HCT116 (cell line): Measurements from ENCODE around the gene SMARCD1. TPM values are rescaled to one million over a fixed set of nuclear protein-coding genes. Genes with fewer than 3 reads are reported as not detected.

Experiments
- ATAC-seq: fragments of 200-7000 bp; cut with Tn5 transposase; 2 replicates; pipeline ENCODE4 v1.9.1; 2020; ENCODE audit warnings: mild to moderate bottlenecking, moderate library complexity
- BruUV-seq: library from RNA; stranded (reverse); fragments of 400-500 nt; replicated peaks from 2 replicates; lab custom pipeline; 2021; lab: Mats Ljungman, UMichigan
- CTCF ChIA-PET: fragments of 300-600 bp; sonication (Branson Sonifier 250); formaldehyde crosslinking; loops from one replicate; lab custom pipeline; 2021; ENCODE audit warnings: antibody characterized with exemption; lab: Charles Lee
- POLR2A ChIA-PET: fragments of 300-600, 350-600 bp; sonication (Branson Sonifier 250); formaldehyde crosslinking; loops from one replicate; lab custom pipeline; 2021; ENCODE audit warnings: antibody characterized with exemption; lab: Charles Lee
- RAD21 ChIA-PET, 2 experiments: fragments of 300-600 bp; sonication (Branson Sonifier 250); formaldehyde crosslinking; loops; one replicate each; lab custom pipeline; 2023; ENCODE audit warnings: low total read pairs in 2 of 2; ENCODE audit not compliant: uncharacterized antibody in 2 of 2, unreplicated experiment in 2 of 2, low non-redundant PET in 1 of 2; lab: Charles Lee
- DNase-seq: peaks from one replicate; pipeline ENCODE4 v3.0.0-alpha.2; 2010; ENCODE audit warnings: low read depth, low spot score
- H2AFZ ChIP-seq: fragments of 200-600 bp; shearing (Covaris generic), sonication (generic); 2 replicates; pipeline ENCODE4 v1.6.1; 2017; ENCODE audit warnings: low read depth, mixed run types, mixed read lengths, antibody characterized with exemption, low read length; ENCODE audit not compliant: poor library complexity, severe bottlenecking
- H3K27ac ChIP-seq: 2 replicates; pipeline ENCODE4 v1.5.1; 2012; ENCODE audit warnings: low read depth, low read length
- H3K27me3 ChIP-seq: fragments of 200-600 bp; sonication (generic); 2 replicates; pipeline ENCODE4 v1.6.1; 2016; ENCODE audit warnings: mixed run types, low read length, mixed read lengths; ENCODE audit not compliant: insufficient read depth
- H3K36me3 ChIP-seq, 2 experiments: fragments of 200-500 bp in 1 of 2; fragments of 200-600 bp in 1 of 2; sonication (Bioruptor generic) in 1 of 2; sonication (generic) in 1 of 2; 2 replicates each; pipeline versions ENCODE4 v1.5.1 to v1.6.1; 2014 to 2016; ENCODE audit warnings: low read length in 2 of 2, inconsistent platforms in 1 of 2, mixed read lengths in 1 of 2, mixed run types in 1 of 2; ENCODE audit not compliant: insufficient read depth in 2 of 2, control insufficient read depth in 1 of 2
- H3K4me1 ChIP-seq, 2 experiments: fragments of 200-600 bp in 1 of 2; sonication (generic) in 1 of 2; 2 replicates each; pipeline versions ENCODE4 v1.5.1 to v1.6.1; 2012 to 2017; ENCODE audit warnings: low read length in 2 of 2, inconsistent platforms in 1 of 2, mild to moderate bottlenecking in 1 of 2, mixed read lengths in 1 of 2, mixed run types in 1 of 2, moderate library complexity in 1 of 2; ENCODE audit not compliant: insufficient read depth in 2 of 2, control insufficient read depth in 1 of 2
- H3K4me2 ChIP-seq: fragments of 200-600 bp; sonication (generic); 2 replicates; pipeline ENCODE4 v1.6.1; 2017; ENCODE audit warnings: mixed run types, low read length, mixed read lengths
- H3K4me3 ChIP-seq, 2 experiments: fragments of 200-600 bp in 1 of 2; sonication (generic) in 1 of 2; replicated peaks in 1 of 2; 2 replicates each; pipeline ENCODE4 v1.5.1; 2011 to 2016; ENCODE audit warnings: low read length in 2 of 2, control low read depth in 1 of 2, low read depth in 1 of 2, mild to moderate bottlenecking in 1 of 2, mixed read lengths in 1 of 2, mixed run types in 1 of 2
- H3K79me2 ChIP-seq: fragments of 200-600 bp; sonication (generic); 2 replicates; pipeline ENCODE4 v1.6.1; 2017; ENCODE audit warnings: mild to moderate bottlenecking, mixed run types, low read length, moderate library complexity, mixed read lengths; ENCODE audit not compliant: insufficient read depth
- H3K9ac ChIP-seq: fragments of 200-600 bp; sonication (generic); 2 replicates; pipeline ENCODE4 v1.6.1; 2016; ENCODE audit warnings: low read length, mixed read lengths
- H3K9me2 ChIP-seq: fragments of 200-600 bp; sonication (generic), shearing (Covaris generic); 2 replicates; pipeline ENCODE4 v1.6.1; 2017; ENCODE audit warnings: mixed run types, mild to moderate bottlenecking, moderate library complexity; ENCODE audit not compliant: insufficient read depth
- H3K9me3 ChIP-seq, 2 experiments: fragments of 200-500 bp in 1 of 2; fragments of 200-600 bp in 1 of 2; sonication (Bioruptor generic) in 1 of 2; sonication (generic) in 1 of 2; 2 replicates each; pipeline ENCODE4 v1.6.1; 2014 to 2017; ENCODE audit warnings: low read length in 2 of 2, mixed read lengths in 2 of 2, inconsistent platforms in 1 of 2, low read depth in 1 of 2, mild to moderate bottlenecking in 1 of 2, mixed run types in 1 of 2, moderate library complexity in 1 of 2; ENCODE audit not compliant: control insufficient read depth in 1 of 2, insufficient read depth in 1 of 2
- H4K20me1 ChIP-seq: fragments of 200-600 bp; sonication (generic), shearing (Covaris generic); 2 replicates; pipeline ENCODE4 v1.6.1; 2017; ENCODE audit warnings: mixed run types, mild to moderate bottlenecking, moderate library complexity; ENCODE audit not compliant: insufficient read depth
- CBX3 ChIP-seq: IDR thresholded peaks from 2 replicates; pipeline ENCODE4 v1.6.1; 2012; ENCODE audit warnings: low read depth
- CEBPB ChIP-seq: IDR thresholded peaks from 2 replicates; pipeline ENCODE4 v1.6.1; 2012; ENCODE audit warnings: low read depth
- ELF1 ChIP-seq: IDR thresholded peaks from 2 replicates; pipeline ENCODE4 v1.6.1; 2012; ENCODE audit warnings: low read depth, borderline replicate concordance
- EZH2 ChIP-seq: fragments of 200-600 bp; sonication (generic); IDR thresholded peaks from 2 replicates; pipeline ENCODE4 v1.6.1; 2017; ENCODE audit warnings: antibody characterized with exemption, mixed run types
- FOSL1 ChIP-seq: IDR thresholded peaks from 2 replicates; pipeline ENCODE4 v1.6.1; 2012; ENCODE audit warnings: low read depth
- JUND ChIP-seq: IDR thresholded peaks from 2 replicates; pipeline ENCODE4 v1.6.1; 2012
- RAD21 ChIP-seq: IDR thresholded peaks from 2 replicates; pipeline ENCODE4 v1.6.1; 2012; ENCODE audit warnings: low read depth, mild to moderate bottlenecking
- SIN3A ChIP-seq: IDR thresholded peaks from 2 replicates; pipeline ENCODE4 v1.6.1; 2012; ENCODE audit warnings: low read depth
- SP1 ChIP-seq: IDR thresholded peaks from 2 replicates; pipeline ENCODE4 v1.6.1; 2012; ENCODE audit warnings: low read depth
- SRF ChIP-seq: IDR thresholded peaks from 2 replicates; pipeline ENCODE4 v1.6.1; 2012; ENCODE audit warnings: low read depth
- YY1 ChIP-seq: IDR thresholded peaks from 2 replicates; pipeline ENCODE4 v1.6.1; 2011; ENCODE audit warnings: low read length, low read depth, moderate library complexity, mild to moderate bottlenecking; ENCODE audit not compliant: insufficient replicate concordance; ENCODE audit errors: extremely low read depth
- ZFX ChIP-seq: fragments of 450-650 bp; IDR thresholded peaks from 2 replicates; pipeline ENCODE4 v1.6.1; 2017
- intact Hi-C: fragments of 100-400 bp; cut with micrococcal nuclease; formaldehyde crosslinking; loops from 2 replicates; pipeline ENCODE4 v1.10.0; 2022
- total RNA-seq: library from RNA; stranded (reverse); gene quantifications from one replicate; pipeline ENCODE4 v1.2.1, GENCODE V29; 2021; ENCODE audit not compliant: unreplicated experiment
- TF ChIP-seq, protein P1 (sequence below): IDR thresholded peaks from 2 replicates; pipeline ENCODE4 v1.6.1; 2012; ENCODE audit warnings: low read depth
- TF ChIP-seq, protein P2 (sequence below), 3 experiments: fragments of 200-600 bp in 1 of 3; sonication (generic) in 1 of 3; IDR thresholded peaks in 2 of 3; conservative IDR thresholded peaks in 1 of 3; 2 replicates each; pipeline ENCODE4 v1.5.1; 2012 to 2017; ENCODE audit warnings: low read depth in 2 of 3, low read length in 2 of 3, antibody characterized with exemption in 1 of 3, borderline replicate concordance in 1 of 3, control low read depth in 1 of 3, mild to moderate bottlenecking in 1 of 3, mixed read lengths in 1 of 3, mixed run types in 1 of 3, moderate library complexity in 1 of 3; ENCODE audit not compliant: insufficient read depth in 1 of 3
- TF ChIP-seq, protein P3 (sequence below): IDR thresholded peaks from 2 replicates; pipeline ENCODE4 v1.6.1; 2012
- TF ChIP-seq, protein P4 (sequence below): IDR thresholded peaks from 2 replicates; pipeline ENCODE4 v1.6.1; 2012

Gene SMARCD1
- total RNA-seq, 1 experiment from 2014 or later, result 64.8 TPM

DNA sequence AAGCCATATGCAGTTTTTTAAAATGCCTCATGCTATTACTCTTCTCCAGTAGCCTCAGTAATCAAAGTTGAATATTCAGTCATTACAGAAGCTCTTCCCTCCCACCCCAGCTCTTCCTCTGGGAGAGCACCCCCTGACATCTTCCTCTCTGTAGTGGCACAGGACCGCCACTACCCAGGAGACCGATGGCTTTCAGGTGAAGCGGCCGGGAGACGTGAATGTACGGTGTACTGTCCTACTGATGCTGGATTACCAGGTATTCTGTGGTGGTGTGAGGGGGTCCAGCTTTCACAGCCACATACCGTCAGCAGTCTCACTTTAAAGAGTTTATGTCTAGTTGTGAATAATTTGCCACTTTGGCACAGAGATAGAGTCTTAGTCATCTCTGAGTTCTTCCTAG is 4.6 kb downstream of the SMARCD1 start:
- POLR2A ChIA-PET, result no interaction called here
- Histone ChIP-seq H3K27ac (no peak overlapping the region), H2AFZ (no peak overlapping the region), H3K9me3 (no peaks in the 10 kb centered on the region), H3K36me3 (peaks cover 46 to 62% of the 10 kb centered on the region in 2 experiments), H3K27me3 (no peaks in the 10 kb centered on the region), H3K9ac (no peak overlapping the region), H3K4me2 (no peak overlapping the region), H3K9me2 (no peaks in the 10 kb centered on the region), H4K20me1 (peaks cover 4% of the 10 kb centered on the region), H3K4me1 (peaks cover 0 to 7% of the 10 kb centered on the region in 2 experiments; a peak in 1 of 4 replicates), H3K79me2 (peaks cover 12% of the 10 kb centered on the region), H3K4me3 (no peak overlapping the region)
- CTCF ChIA-PET, result interaction anchor here (1.3 to 2.8 kb wide), 3 partner anchors 13 to 225 kb away, joined by 3 to 16 read pairs (median 4); partner anchors contain the start of gene COX14
- DNase-seq, result no peak
- intact Hi-C loops, result loop anchor here (5.0 to 10.0 kb wide), 2 partner anchors 223 to 315 kb away; partner anchors contain the start of gene LARP4
- ATAC-seq, result no peak
- BruUV-seq, result no TSS peak
- TF ChIP-seq YY1 (no peak), ELF1 (no peak), SP1 (no peak), RAD21 (no peak), ZFX (no peak), SIN3A (no peak), CEBPB (no peak), FOSL1 (no peak), CBX3 (no peak), JUND (no peak), SRF (no peak), EZH2 (no peak)
- TF ChIP-seq, protein P1, sequence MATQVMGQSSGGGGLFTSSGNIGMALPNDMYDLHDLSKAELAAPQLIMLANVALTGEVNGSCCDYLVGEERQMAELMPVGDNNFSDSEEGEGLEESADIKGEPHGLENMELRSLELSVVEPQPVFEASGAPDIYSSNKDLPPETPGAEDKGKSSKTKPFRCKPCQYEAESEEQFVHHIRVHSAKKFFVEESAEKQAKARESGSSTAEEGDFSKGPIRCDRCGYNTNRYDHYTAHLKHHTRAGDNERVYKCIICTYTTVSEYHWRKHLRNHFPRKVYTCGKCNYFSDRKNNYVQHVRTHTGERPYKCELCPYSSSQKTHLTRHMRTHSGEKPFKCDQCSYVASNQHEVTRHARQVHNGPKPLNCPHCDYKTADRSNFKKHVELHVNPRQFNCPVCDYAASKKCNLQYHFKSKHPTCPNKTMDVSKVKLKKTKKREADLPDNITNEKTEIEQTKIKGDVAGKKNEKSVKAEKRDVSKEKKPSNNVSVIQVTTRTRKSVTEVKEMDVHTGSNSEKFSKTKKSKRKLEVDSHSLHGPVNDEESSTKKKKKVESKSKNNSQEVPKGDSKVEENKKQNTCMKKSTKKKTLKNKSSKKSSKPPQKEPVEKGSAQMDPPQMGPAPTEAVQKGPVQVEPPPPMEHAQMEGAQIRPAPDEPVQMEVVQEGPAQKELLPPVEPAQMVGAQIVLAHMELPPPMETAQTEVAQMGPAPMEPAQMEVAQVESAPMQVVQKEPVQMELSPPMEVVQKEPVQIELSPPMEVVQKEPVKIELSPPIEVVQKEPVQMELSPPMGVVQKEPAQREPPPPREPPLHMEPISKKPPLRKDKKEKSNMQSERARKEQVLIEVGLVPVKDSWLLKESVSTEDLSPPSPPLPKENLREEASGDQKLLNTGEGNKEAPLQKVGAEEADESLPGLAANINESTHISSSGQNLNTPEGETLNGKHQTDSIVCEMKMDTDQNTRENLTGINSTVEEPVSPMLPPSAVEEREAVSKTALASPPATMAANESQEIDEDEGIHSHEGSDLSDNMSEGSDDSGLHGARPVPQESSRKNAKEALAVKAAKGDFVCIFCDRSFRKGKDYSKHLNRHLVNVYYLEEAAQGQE, result no peak
- TF ChIP-seq, protein P2, sequence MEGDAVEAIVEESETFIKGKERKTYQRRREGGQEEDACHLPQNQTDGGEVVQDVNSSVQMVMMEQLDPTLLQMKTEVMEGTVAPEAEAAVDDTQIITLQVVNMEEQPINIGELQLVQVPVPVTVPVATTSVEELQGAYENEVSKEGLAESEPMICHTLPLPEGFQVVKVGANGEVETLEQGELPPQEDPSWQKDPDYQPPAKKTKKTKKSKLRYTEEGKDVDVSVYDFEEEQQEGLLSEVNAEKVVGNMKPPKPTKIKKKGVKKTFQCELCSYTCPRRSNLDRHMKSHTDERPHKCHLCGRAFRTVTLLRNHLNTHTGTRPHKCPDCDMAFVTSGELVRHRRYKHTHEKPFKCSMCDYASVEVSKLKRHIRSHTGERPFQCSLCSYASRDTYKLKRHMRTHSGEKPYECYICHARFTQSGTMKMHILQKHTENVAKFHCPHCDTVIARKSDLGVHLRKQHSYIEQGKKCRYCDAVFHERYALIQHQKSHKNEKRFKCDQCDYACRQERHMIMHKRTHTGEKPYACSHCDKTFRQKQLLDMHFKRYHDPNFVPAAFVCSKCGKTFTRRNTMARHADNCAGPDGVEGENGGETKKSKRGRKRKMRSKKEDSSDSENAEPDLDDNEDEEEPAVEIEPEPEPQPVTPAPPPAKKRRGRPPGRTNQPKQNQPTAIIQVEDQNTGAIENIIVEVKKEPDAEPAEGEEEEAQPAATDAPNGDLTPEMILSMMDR (IDR thresholded peaks at IDR 0.05 in 2 of 3, conservative IDR thresholded peaks at IDR 0.05 in 1 of 3; ENCODE audit: borderline replicate concordance in 1 of 3, insufficient read depth in 1 of 3, low read depth in 2 of 3, low read length in 2 of 3), result no peak
- TF ChIP-seq, protein P3, sequence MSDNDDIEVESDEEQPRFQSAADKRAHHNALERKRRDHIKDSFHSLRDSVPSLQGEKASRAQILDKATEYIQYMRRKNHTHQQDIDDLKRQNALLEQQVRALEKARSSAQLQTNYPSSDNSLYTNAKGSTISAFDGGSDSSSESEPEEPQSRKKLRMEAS, result no peak
- TF ChIP-seq, protein P4, sequence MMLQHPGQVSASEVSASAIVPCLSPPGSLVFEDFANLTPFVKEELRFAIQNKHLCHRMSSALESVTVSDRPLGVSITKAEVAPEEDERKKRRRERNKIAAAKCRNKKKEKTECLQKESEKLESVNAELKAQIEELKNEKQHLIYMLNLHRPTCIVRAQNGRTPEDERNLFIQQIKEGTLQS, result no peak
- RAD21 ChIA-PET, result no interaction called here
